Measurements from ENCODE around the gene MS4A7.
"Not testable (repeated sequence)": the region's sequence is repeated elsewhere in the genome, so short reads cannot be mapped to it uniquely, and the experiment has no call there.

MS4A7 gene

GRCh38 chr11:60363542-60364470, 14.5 kb upstream of the MS4A7 start:
- Histone ChIP-seq H3K27ac (ENCODE audit: low read depth, low read length) (peak overlapping the region; percentile 85), H3K4me3 (ENCODE audit: insufficient read depth, low read length, poor library complexity, severe bottlenecking) (peak overlapping the region; percentile 40), H3K36me3 (ENCODE audit: low read length) (peaks cover 2% of the 10 kb centered on the region; the same call in 1 of the 2 replicates), H3K9me3 (ENCODE audit: insufficient read depth, low read length) (peaks cover 35% of the 10 kb centered on the region; the same call in 1 of the 2 replicates), H2AFZ (ENCODE audit: low read depth, low read length, severe bottlenecking) (peak overlapping the region; percentile 88), H3K79me2 (ENCODE audit: insufficient read depth, low read length) (peaks cover 8% of the 10 kb centered on the region), H3K9me2 (replicated peaks; ENCODE audit: insufficient read depth, low read length) (no peaks in the 10 kb centered on the region), H3F3A (ENCODE audit: insufficient read depth) (peaks cover 20% of the 10 kb centered on the region), H4K20me1 (ENCODE audit: low read depth, low read length) (no peaks in the 10 kb centered on the region), H3K9ac (ENCODE audit: low read length) (peak overlapping the region; percentile 57), H3K27me3 (ENCODE audit: low read length) (no peaks in the 10 kb centered on the region), H3K4me2 (ENCODE audit: low read depth, low read length, poor library complexity, severe bottlenecking) (peak overlapping the region; percentile 91)
- TF ChIP-seq CTCF (IDR thresholded peaks at IDR 0.05; ENCODE audit: insufficient read depth, low read length, poor library complexity, severe bottlenecking) = peak; percentile 62
- TF ChIP-seq EZH2phosphoT487 (conservative IDR thresholded peaks at IDR 0.05; ENCODE audit: low read length) = no peak

GRCh38 chr11:60366262-60366904, 11.9 kb upstream of the MS4A7 start:
- Histone ChIP-seq H3K4me2 (ENCODE audit: low read depth, low read length, poor library complexity, severe bottlenecking) (peak overlapping the region; percentile 54), H3F3A (ENCODE audit: insufficient read depth) (peaks cover 20% of the 10 kb centered on the region), H3K27ac (ENCODE audit: low read depth, low read length) (peak overlapping the region; percentile 85), H3K4me3 (ENCODE audit: insufficient read depth, low read length, poor library complexity, severe bottlenecking) (peak overlapping the region; percentile 15), H3K9me3 (ENCODE audit: insufficient read depth, low read length) (peaks cover 11% of the 10 kb centered on the region; the same call in 1 of the 2 replicates)
- not testable (repeated sequence) for H3K9ac ChIP-seq (ENCODE audit: low read length); H3K79me2 ChIP-seq (ENCODE audit: insufficient read depth, low read length); H3K36me3 ChIP-seq (ENCODE audit: low read length); H3K27me3 ChIP-seq (ENCODE audit: low read length); H3K9me2 ChIP-seq (replicated peaks; ENCODE audit: insufficient read depth, low read length); H4K20me1 ChIP-seq (ENCODE audit: low read depth, low read length); H2AFZ ChIP-seq (ENCODE audit: low read depth, low read length, severe bottlenecking)

GRCh38 chr11:60367009-60367408, 11.3 kb upstream of the MS4A7 start:
- Histone ChIP-seq H3K9me2 (replicated peaks; ENCODE audit: insufficient read depth, low read length) (no peaks in the 10 kb centered on the region), H3K9me3 (ENCODE audit: insufficient read depth, low read length) (peaks cover 6% of the 10 kb centered on the region; the same call in 1 of the 2 replicates), H3K27ac (ENCODE audit: low read depth, low read length) (peak overlapping the region; percentile 85), H3K27me3 (ENCODE audit: low read length) (no peaks in the 10 kb centered on the region), H3K79me2 (ENCODE audit: insufficient read depth, low read length) (peaks cover 8% of the 10 kb centered on the region), H2AFZ (ENCODE audit: low read depth, low read length, severe bottlenecking) (no peak overlapping the region), H3K9ac (ENCODE audit: low read length) (0 out of 2 replicates have a peak overlapping the region, but pooled peaks have one; percentile 10), H3K36me3 (ENCODE audit: low read length) (peaks cover 2% of the 10 kb centered on the region; the same call in 1 of the 2 replicates), H4K20me1 (ENCODE audit: low read depth, low read length) (no peaks in the 10 kb centered on the region), H3K4me2 (ENCODE audit: low read depth, low read length, poor library complexity, severe bottlenecking) (peak overlapping the region; percentile 54), H3K4me3 (ENCODE audit: insufficient read depth, low read length, poor library complexity, severe bottlenecking) (peak overlapping the region; percentile 15), H3F3A (ENCODE audit: insufficient read depth) (peaks cover 20% of the 10 kb centered on the region)
- TF ChIP-seq EZH2phosphoT487 (conservative IDR thresholded peaks at IDR 0.05; ENCODE audit: low read length) (no peak), CTCF (IDR thresholded peaks at IDR 0.05; ENCODE audit: insufficient read depth, low read length, poor library complexity, severe bottlenecking) (no peak)

All from SU-DHL-6 (cell line).